Inflammatory macrophage treated with lipopolysaccharide for 4 hours (primary cell): ENCODE results near the gene IPO11.

Experiments used
- DNase-seq: peaks from one replicate; pipeline ENCODE4 v3.0.0-alpha.2; 2020

IPO11 gene

GRCh38 chr5:62575066-62575465, 162.5 kb downstream of the IPO11 start:
- no peak for DNase-seq

- no peak for DNase-seq
These were observed 162.9 kb downstream of the IPO11 start for GRCh38 chr5:62575489-62575888.

GRCh38 chr5:62576570-62577170, 164.1 kb downstream of the IPO11 start:
- no peak for DNase-seq

GRCh38 chr5:62577488-62577887, 164.9 kb downstream of the IPO11 start:
- DNase-seq = no peak

GRCh38 chr5:62578540-62578939, 166.0 kb downstream of the IPO11 start, which contains the start of gene LRRC70:
Gene LRRC70, plus strand, starts transcription at chr5:62578819. Its CDS starts 620 bp downstream, at chr5:62579439.
- DNase-seq = peak; percentile 84

GRCh38 chr5:62579761-62580160, 167.2 kb downstream of the IPO11 start:
- no peak for DNase-seq

GRCh38 chr5:62581836-62582597, 169.5 kb downstream of the IPO11 start:
- no peak for DNase-seq

- DNase-seq = no peak
These were observed 171.8 kb downstream of the IPO11 start for GRCh38 chr5:62584391-62584790.

- DNase-seq = no peak
These were observed 172.7 kb downstream of the IPO11 start for GRCh38 chr5:62585306-62585705.

GRCh38 chr5:62585751-62586150, 173.2 kb downstream of the IPO11 start:
- no peak for DNase-seq

GRCh38 chr5:62587737-62588136, 175.2 kb downstream of the IPO11 start:
- peak; percentile 6 for DNase-seq

- no peak for DNase-seq
These were observed 176.1 kb downstream of the IPO11 start for GRCh38 chr5:62588668-62589067.

- DNase-seq = no peak
These were observed 176.9 kb downstream of the IPO11 start for GRCh38 chr5:62589504-62589903.

- DNase-seq = no peak
These were observed 177.8 kb downstream of the IPO11 start for GRCh38 chr5:62590387-62590786.

- peak; percentile 70 for DNase-seq
These were observed 180.0 kb downstream of the IPO11 start for GRCh38 chr5:62592558-62592957.

GRCh38 chr5:62593331-62593730, 180.8 kb downstream of the IPO11 start:
- no peak for DNase-seq

GRCh38 chr5:62594364-62594984, 181.9 kb downstream of the IPO11 start:
- no peak for DNase-seq

GRCh38 chr5:62596096-62596495, 183.5 kb downstream of the IPO11 start:
- DNase-seq = no peak

GRCh38 chr5:62596691-62597090, 184.1 kb downstream of the IPO11 start:
- no peak for DNase-seq

- DNase-seq = no peak
These were observed 184.8 kb downstream of the IPO11 start for GRCh38 chr5:62597314-62597713.

GRCh38 chr5:62600560-62601252, 188.1 kb downstream of the IPO11 start:
- DNase-seq = no peak

- DNase-seq = no peak
These were observed 191.4 kb downstream of the IPO11 start for GRCh38 chr5:62603934-62604333.

- no peak for DNase-seq
These were observed 193.1 kb downstream of the IPO11 start for GRCh38 chr5:62605638-62606037.

- DNase-seq = no peak
These were observed 194.3 kb downstream of the IPO11 start for GRCh38 chr5:62606878-62607277.
